SH-SY5Y (cell line): ENCODE measurements around the gene ARHGEF17.

Source experiments
- GATA2 ChIP-seq: IDR thresholded peaks from 2 replicates; pipeline ENCODE4 v1.6.1; 2011; ENCODE audit warnings: mild to moderate bottlenecking, low read depth, low read length
- GATA3 ChIP-seq: IDR thresholded peaks from 2 replicates; pipeline ENCODE4 v1.6.1; 2011; ENCODE audit warnings: low read depth, mild to moderate bottlenecking, low read length, moderate library complexity

DNA sequence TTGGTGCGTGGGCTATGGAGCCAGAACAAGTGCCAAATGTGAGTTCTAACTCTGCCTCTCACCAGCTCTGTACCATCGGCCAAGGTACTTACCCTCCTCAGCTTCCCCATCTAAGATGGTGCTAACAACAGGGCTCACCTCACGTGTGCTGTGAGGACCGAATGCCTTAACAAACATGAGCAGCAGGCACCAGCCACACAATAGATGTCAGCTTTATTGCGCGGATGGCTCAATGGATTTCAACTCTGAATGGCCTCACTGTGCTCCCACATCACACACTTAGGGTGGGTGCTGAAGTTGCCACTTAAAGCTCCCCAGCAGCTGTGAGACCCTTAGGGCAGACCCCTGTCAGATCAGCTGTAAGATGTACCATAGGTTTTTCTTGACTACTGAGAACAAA, 92.2 kb downstream of the ARHGEF17 start:
- no peak for TF ChIP-seq GATA2
- no peak for TF ChIP-seq GATA3
